ENCODE data around the gene PRSS36. TPM values are rescaled to one million over a fixed set of nuclear protein-coding genes. Genes with fewer than 3 reads are reported as not detected.

PRSS36 gene
- total RNA-seq, 2 donors from 2014 or later, result 1.3 to 1.9 TPM

DNA sequence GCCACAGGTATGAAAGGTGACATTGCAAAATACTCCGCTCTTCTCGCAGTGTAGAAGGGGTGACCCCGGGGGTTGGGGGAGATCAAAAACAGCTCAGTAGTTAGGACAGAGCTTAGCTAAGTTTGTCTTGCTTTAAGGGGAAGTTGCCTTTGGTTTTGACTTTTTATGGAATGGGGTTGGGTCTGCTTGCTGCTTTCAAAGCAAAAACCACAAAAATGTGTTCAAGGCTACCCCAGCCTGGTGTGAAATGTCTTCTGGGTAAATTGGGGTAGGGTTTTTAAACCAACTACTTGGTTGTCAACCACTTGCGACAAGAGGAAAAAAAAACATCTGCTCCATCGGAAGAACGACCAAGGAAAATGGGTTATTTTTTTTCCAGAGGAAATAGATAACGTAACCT, 36.3 kb upstream of the PRSS36 start:
- DNase-seq (ENCODE audit: low spot score), result no peak
- peaks cover 0 to 30% of the 10 kb centered on the region in 2 donors for H3K4me1 ChIP-seq
- no peaks in the 10 kb centered on the region for H3K27me3 ChIP-seq
- no peak overlapping the region for H3K4me3 ChIP-seq
- peaks cover 87% of the 10 kb centered on the region for H3K36me3 ChIP-seq
- no peak for TF ChIP-seq CTCF (IDR thresholded peaks at IDR 0.05)
- H3K9me3 ChIP-seq, result no peaks in the 10 kb centered on the region
- H3K27ac ChIP-seq, result no peak overlapping the region

- H3K9me3 ChIP-seq, result no peaks in the 10 kb centered on the region
- H3K27me3 ChIP-seq, result no peaks in the 10 kb centered on the region
- no peak for DNase-seq (ENCODE audit: low spot score)
- TF ChIP-seq CTCF (IDR thresholded peaks at IDR 0.05), result no peak
- no peak overlapping the region for H3K4me3 ChIP-seq
- H3K4me1 ChIP-seq, result peaks cover 0 to 34% of the 10 kb centered on the region in 2 donors
- H3K36me3 ChIP-seq, result peaks cover 78% of the 10 kb centered on the region
- H3K27ac ChIP-seq, result no peak overlapping the region
Observed at GRCh38 chr16:31185339-31185738, 35.5 kb upstream of the PRSS36 start.

GRCh38 chr16:31184888-31185287, 35.0 kb upstream of the PRSS36 start:
- Histone ChIP-seq H3K27me3 (no peaks in the 10 kb centered on the region), H3K4me3 (no peak overlapping the region), H3K9me3 (no peaks in the 10 kb centered on the region), H3K27ac (no peak overlapping the region), H3K36me3 (peaks cover 74% of the 10 kb centered on the region), H3K4me1 (peaks cover 0 to 34% of the 10 kb centered on the region in 2 donors)
- DNase-seq (ENCODE audit: low spot score), result no peak
- no peak for TF ChIP-seq CTCF (IDR thresholded peaks at IDR 0.05)

GRCh38 chr16:31183432-31184428, 33.9 kb upstream of the PRSS36 start:
- peaks cover 62% of the 10 kb centered on the region for H3K36me3 ChIP-seq
- H3K4me1 ChIP-seq, result peaks cover 0 to 40% of the 10 kb centered on the region in 2 donors
- H3K9me3 ChIP-seq, result no peaks in the 10 kb centered on the region
- no peak overlapping the region for H3K4me3 ChIP-seq
- H3K27ac ChIP-seq, result no peak overlapping the region
- DNase-seq (ENCODE audit: low spot score), result no peak
- no peaks in the 10 kb centered on the region for H3K27me3 ChIP-seq
- TF ChIP-seq CTCF (IDR thresholded peaks at IDR 0.05), result no peak

GRCh38 chr16:31182391-31182790, 32.5 kb upstream of the PRSS36 start:
- no peak for TF ChIP-seq CTCF (IDR thresholded peaks at IDR 0.05)
- no peaks in the 10 kb centered on the region for H3K9me3 ChIP-seq
- H3K27me3 ChIP-seq, result no peaks in the 10 kb centered on the region
- peak overlapping the region in 1 of 2 donors; percentile 99 for H3K4me3 ChIP-seq
- H3K27ac ChIP-seq, result no peak overlapping the region
- no peak for DNase-seq (ENCODE audit: low spot score)
- peaks cover 0 to 42% of the 10 kb centered on the region in 2 donors for H3K4me1 ChIP-seq
- H3K36me3 ChIP-seq, result peaks cover 49% of the 10 kb centered on the region
